ENCODE measurements around the gene TRPM2. TPM values are rescaled to one million over a fixed set of nuclear protein-coding genes. Genes with fewer than 3 reads are reported as not detected.

The TRPM2 gene
- total RNA-seq (10 to 100 TPM in 2 of 5 experiments, 1 to 10 TPM in 3; 1.2 to 29.6 (median 5.3) TPM), polyA plus RNA-seq (1 to 10 TPM; 1.5 to 1.7 TPM), total RNA-seq (5.4 reads per million, percentile 25 among the genes with 10 or more reads in this experiment)

GRCh38 chr21:44353191-44353970 lies at the start of gene TRPM2:
TRPM2 (plus strand) TSS chr21:44353621; CDS start chr21:44353701, 80 bp downstream.
- intact Hi-C loops (cut with micrococcal nuclease): no loop called here
- no peaks in the 10 kb centered on the region for H3K9me3 ChIP-seq (ENCODE audit: control insufficient read depth in 2 of 3, low read length in 3 of 3)
- peak within 1 kb of the TSS; percentile 78 to 90 (median 84) for H3K4me3 Mint-ChIP-seq
- H3K4me1 Mint-ChIP-seq: peaks cover 33 to 59% (median 51%) of the 10 kb centered on the region in 7 donors
- peaks cover 0 to 2% (median 0%) of the 10 kb centered on the region in 11 donors for H3K9me3 Mint-ChIP-seq
- no peaks in the 10 kb centered on the region for H3K36me3 ChIP-seq (ENCODE audit: control insufficient read depth in 2 of 3, insufficient read depth in 3 of 3, low read length in 3 of 3)
- peak within 1 kb of the TSS; percentile 57 to 85 (median 72) for H3K27ac Mint-ChIP-seq
- DNase-seq (peak in 5 of 9 donors; percentile 44 to 61 (median 54)), ATAC-seq (peak; percentile 86)
- H3K4me3 ChIP-seq (ENCODE audit: low read length): peak within 1 kb of the TSS; percentile 40
- peaks cover 0 to 20% (median 0%) of the 10 kb centered on the region in 5 donors for H3K27me3 Mint-ChIP-seq
- CTCF ChIA-PET: interaction anchor here (0.7 kb wide), 1 partner anchor 13 kb away, joined by 3 read pairs; no protein-coding TSS in a partner anchor
- peaks cover 0 to 35% (median 3%) of the 10 kb centered on the region in 5 donors for H3K36me3 Mint-ChIP-seq
- peaks cover 16 to 38% of the 10 kb centered on the region in 2 donors for H3K4me1 ChIP-seq (ENCODE audit: control insufficient read depth in 2 of 2, insufficient read depth in 2 of 2, low read length in 2 of 2)
- POLR2A ChIA-PET: interaction anchor here (1.0 to 3.5 kb wide), 3 partner anchors 11 to 27 kb away, joined by 3 to 37 read pairs (median 5); partner anchors contain the start of gene CFAP410
- H3K27ac ChIP-seq (ENCODE audit: low read depth, low read length): peak within 1 kb of the TSS; percentile 55
- H3K27me3 ChIP-seq (ENCODE audit: control insufficient read depth in 2 of 2, insufficient read depth in 2 of 2, low read length in 2 of 2): no peaks in the 10 kb centered on the region

GRCh38 chr21:44304011-44304616 lies 49.3 kb upstream of the TRPM2 start:
- no peaks in the 10 kb centered on the region for H3K27me3 Mint-ChIP-seq
- H3K4me1 ChIP-seq (ENCODE audit: control insufficient read depth in 2 of 2, insufficient read depth in 2 of 2, low read length in 2 of 2): peaks cover 19 to 40% of the 10 kb centered on the region in 2 donors

GRCh38 chr21:44304877-44305293 lies 48.5 kb upstream of the TRPM2 start:
- Histone ChIP-seq H3K27ac (ENCODE audit: low read depth, low read length) (no peak overlapping the region), H3K9me3 (ENCODE audit: control insufficient read depth in 2 of 3, low read length in 3 of 3) (no peaks in the 10 kb centered on the region), H3K4me3 (ENCODE audit: low read length) (no peak overlapping the region), H3K4me1 (ENCODE audit: control insufficient read depth in 2 of 2, insufficient read depth in 2 of 2, low read length in 2 of 2) (peaks cover 16 to 36% of the 10 kb centered on the region in 2 donors), H3K36me3 (ENCODE audit: control insufficient read depth in 2 of 3, insufficient read depth in 3 of 3, low read length in 3 of 3) (peaks cover 0 to 41% (median 0%) of the 10 kb centered on the region in 3 experiments), H3K27me3 (ENCODE audit: control insufficient read depth in 2 of 2, insufficient read depth in 2 of 2, low read length in 2 of 2) (no peaks in the 10 kb centered on the region)
- Mint-ChIP-seq H3K27me3 (no peaks in the 10 kb centered on the region), H3K4me1 (peaks cover 27 to 52% (median 38%) of the 10 kb centered on the region in 7 donors), H3K4me3 (peak overlapping the region in 7 of 10 donors; percentile 29 to 70 (median 57)), H3K9me3 (peaks cover 0 to 2% (median 0%) of the 10 kb centered on the region in 11 donors), H3K36me3 (peaks cover 0 to 11% (median 0%) of the 10 kb centered on the region in 5 donors), H3K27ac (peak overlapping the region in 8 of 9 donors; percentile 27 to 87 (median 74))
- intact Hi-C loops (cut with micrococcal nuclease): loop anchor here in 1 of 2 donors (5.0 kb wide), 1 partner anchor 152 kb away; the partner anchor contains the start of gene LRRC3
- ChIA-PET POLR2A (no interaction called here), CTCF (interaction anchor here (0.6 to 0.9 kb wide), 4 partner anchors 18 to 493 kb away, joined by 3 to 4 read pairs (median 3); no protein-coding TSS in a partner anchor)
- ATAC-seq: peak; percentile 62
- peak in 6 of 9 donors; percentile 34 to 55 (median 48) for DNase-seq

More at GRCh38 chr21:44304011-44304616, 49.3 kb upstream of the TRPM2 start:
- Mint-ChIP-seq H3K27ac (peak overlapping the region in 3 of 9 donors; percentile 40 to 86 (median 86)), H3K4me3 (peak overlapping the region in 4 of 10 donors; percentile 80 to 88 (median 84)), H3K4me1 (peaks cover 27 to 56% (median 41%) of the 10 kb centered on the region in 7 donors), H3K9me3 (peaks cover 0 to 2% (median 0%) of the 10 kb centered on the region in 11 donors), H3K36me3 (peaks cover 0 to 11% (median 0%) of the 10 kb centered on the region in 5 donors)
- H3K4me3 ChIP-seq (ENCODE audit: low read length): no peak overlapping the region
- no peaks in the 10 kb centered on the region for H3K9me3 ChIP-seq (ENCODE audit: control insufficient read depth in 2 of 3, low read length in 3 of 3)
- peak overlapping the region; percentile 39 for H3K27ac ChIP-seq (ENCODE audit: low read depth, low read length)
- intact Hi-C loops (cut with micrococcal nuclease): loop anchor here in 1 of 2 donors (5.0 kb wide), 1 partner anchor 153 kb away; the partner anchor contains the start of gene LRRC3
- peaks cover 0 to 34% (median 0%) of the 10 kb centered on the region in 3 experiments for H3K36me3 ChIP-seq (ENCODE audit: control insufficient read depth in 2 of 3, insufficient read depth in 3 of 3, low read length in 3 of 3)
- ATAC-seq: no peak
- POLR2A ChIA-PET: interaction anchor here (0.6 to 3.5 kb wide), 2 partner anchors 35 to 73 kb away, joined by 3 to 14 read pairs; partner anchors contain the start of gene CFAP410
- CTCF ChIA-PET: interaction anchor here (0.7 to 0.9 kb wide), 3 partner anchors 17 to 433 kb away, joined by 3 to 4 read pairs (median 3); no protein-coding TSS in a partner anchor
- H3K27me3 ChIP-seq (ENCODE audit: control insufficient read depth in 2 of 2, insufficient read depth in 2 of 2, low read length in 2 of 2): no peaks in the 10 kb centered on the region
- DNase-seq: no peak

DNA sequence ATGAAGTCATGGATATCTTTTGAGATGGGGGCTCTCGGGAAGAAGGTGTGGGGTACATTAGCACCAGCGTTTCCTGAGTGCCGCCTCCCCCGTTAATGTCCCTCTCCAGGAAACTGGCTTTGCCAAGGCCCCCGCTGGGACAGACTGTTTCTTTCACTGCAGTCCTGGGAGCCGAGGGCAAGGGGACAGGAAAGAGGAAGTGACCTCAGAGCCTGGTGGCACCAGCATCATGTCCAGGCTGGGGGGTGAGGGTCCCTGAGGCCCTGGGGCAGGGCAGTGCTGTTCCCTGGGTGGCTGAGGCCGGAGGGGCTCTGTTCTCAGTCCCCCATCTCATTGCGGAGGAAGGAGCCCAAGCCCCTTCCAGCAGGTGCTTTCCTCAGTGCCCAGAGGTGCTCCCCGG lies 47.7 kb upstream of the TRPM2 start:
- H3K36me3 ChIP-seq (ENCODE audit: control insufficient read depth in 2 of 3, insufficient read depth in 3 of 3, low read length in 3 of 3): peaks cover 0 to 50% (median 0%) of the 10 kb centered on the region in 3 experiments
- ChIA-PET POLR2A (no interaction called here), CTCF (no interaction called here)
- H3K27ac Mint-ChIP-seq: no peak overlapping the region
- H3K27me3 ChIP-seq (ENCODE audit: control insufficient read depth in 2 of 2, insufficient read depth in 2 of 2, low read length in 2 of 2): no peaks in the 10 kb centered on the region
- H3K27ac ChIP-seq (ENCODE audit: low read depth, low read length): no peak overlapping the region
- H3K36me3 Mint-ChIP-seq: peaks cover 0 to 11% (median 0%) of the 10 kb centered on the region in 5 donors
- peaks cover 27 to 51% (median 38%) of the 10 kb centered on the region in 7 donors for H3K4me1 Mint-ChIP-seq
- intact Hi-C loops (cut with micrococcal nuclease): no loop called here
- no peaks in the 10 kb centered on the region for H3K27me3 Mint-ChIP-seq
- no peak overlapping the region for H3K4me3 ChIP-seq (ENCODE audit: low read length)
- H3K9me3 Mint-ChIP-seq: peaks cover 0 to 2% (median 0%) of the 10 kb centered on the region in 11 donors
- no peaks in the 10 kb centered on the region for H3K9me3 ChIP-seq (ENCODE audit: control insufficient read depth in 2 of 3, low read length in 3 of 3)
- DNase-seq: no peak
- H3K4me3 Mint-ChIP-seq: no peak overlapping the region
- no peak for ATAC-seq
- H3K4me1 ChIP-seq (ENCODE audit: control insufficient read depth in 2 of 2, insufficient read depth in 2 of 2, low read length in 2 of 2): peaks cover 16 to 36% of the 10 kb centered on the region in 2 donors

- Mint-ChIP-seq H3K9me3 (peaks cover 0 to 2% (median 0%) of the 10 kb centered on the region in 11 donors), H3K4me3 (no peak overlapping the region), H3K4me1 (peaks cover 20 to 38% (median 32%) of the 10 kb centered on the region in 7 donors), H3K27me3 (no peaks in the 10 kb centered on the region), H3K27ac (peak overlapping the region in 3 of 9 donors; percentile 51 to 63 (median 59)), H3K36me3 (peaks cover 6 to 16% (median 7%) of the 10 kb centered on the region in 5 donors)
- ChIA-PET POLR2A (no interaction called here), CTCF (interaction anchor here (1.8 kb wide), 1 partner anchor 9 kb away, joined by 5 read pairs; no protein-coding TSS in a partner anchor)
- no peak for ATAC-seq
- H3K27ac ChIP-seq (ENCODE audit: low read depth, low read length): no peak overlapping the region
- no peak overlapping the region for H3K4me3 ChIP-seq (ENCODE audit: low read length)
- no peaks in the 10 kb centered on the region for H3K9me3 ChIP-seq (ENCODE audit: control insufficient read depth in 2 of 3, low read length in 3 of 3)
- peaks cover 7 to 21% of the 10 kb centered on the region in 2 donors for H3K4me1 ChIP-seq (ENCODE audit: control insufficient read depth in 2 of 2, insufficient read depth in 2 of 2, low read length in 2 of 2)
- intact Hi-C loops (cut with micrococcal nuclease): no loop called here
- H3K36me3 ChIP-seq (ENCODE audit: control insufficient read depth in 2 of 3, insufficient read depth in 3 of 3, low read length in 3 of 3): peaks cover 7 to 64% (median 9%) of the 10 kb centered on the region in 3 experiments
- no peaks in the 10 kb centered on the region for H3K27me3 ChIP-seq (ENCODE audit: control insufficient read depth in 2 of 2, insufficient read depth in 2 of 2, low read length in 2 of 2)
- no peak for DNase-seq
Measured at GRCh38 chr21:44306936-44307704, 46.3 kb upstream of the TRPM2 start.
